ENCODE measurements around the gene GIT2.

- TF ChIP-seq CTCF (IDR thresholded peaks at IDR 0.05 in 2 of 3, conservative IDR thresholded peaks at IDR 0.05 in 1 of 3; ENCODE audit: control insufficient read depth in 2 of 3, extremely low read depth in 1 of 3, insufficient read depth in 1 of 3, low read depth in 3 of 3, low read length in 3 of 3) (no peak), HDGF (IDR thresholded peaks at IDR 0.05) (no peak), EP300 (IDR thresholded peaks at IDR 0.05; ENCODE audit: borderline replicate concordance in 1 of 2, control insufficient read depth in 1 of 2, low read depth in 2 of 2, low read length in 2 of 2) (no peak), POLR2A (IDR thresholded peaks at IDR 0.05; ENCODE audit: low read depth, low read length) (no peak), MEF2A (IDR thresholded peaks at IDR 0.05; ENCODE audit: insufficient read depth, low read depth, low read length) (no peak), SRF (IDR thresholded peaks at IDR 0.05; ENCODE audit: low read depth in 2 of 2, low read length in 2 of 2) (no peak), RCOR1 (conservative IDR thresholded peaks at IDR 0.05; ENCODE audit: low read depth, low read length) (no peak), POLR2AphosphoS5 (IDR thresholded peaks at IDR 0.05; ENCODE audit: low read length) (no peak), TAF1 (IDR thresholded peaks at IDR 0.05; ENCODE audit: borderline replicate concordance, low read depth, low read length) (no peak), EED (IDR thresholded peaks at IDR 0.05; ENCODE audit: low read depth) (no peak), IKZF2 (IDR thresholded peaks at IDR 0.05) (no peak)
These were observed 74.2 kb downstream of the GIT2 start for GRCh38 chr12:109921982-109922381.
